Stimulated activated CD8-positive, alpha-beta memory T cell treated with anti-CD3 and anti-CD28 coated beads, Interleukin-7, amount 100 ng/mL, for 24 hours (primary cell): Measurements from ENCODE around the gene ZBTB7C.
A peak's percentile ranks its signal among the peaks of the same experiment; 100 is the strongest.

Experiments used
- DNase-seq: peaks from one replicate; pipeline ENCODE4 v3.0.0-alpha.2; 2020; ENCODE audit warnings: low read depth

Gene ZBTB7C

GRCh38 chr18:48020337-48021250 is 388.6 kb downstream of the ZBTB7C start:
- no peak for DNase-seq

DNA sequence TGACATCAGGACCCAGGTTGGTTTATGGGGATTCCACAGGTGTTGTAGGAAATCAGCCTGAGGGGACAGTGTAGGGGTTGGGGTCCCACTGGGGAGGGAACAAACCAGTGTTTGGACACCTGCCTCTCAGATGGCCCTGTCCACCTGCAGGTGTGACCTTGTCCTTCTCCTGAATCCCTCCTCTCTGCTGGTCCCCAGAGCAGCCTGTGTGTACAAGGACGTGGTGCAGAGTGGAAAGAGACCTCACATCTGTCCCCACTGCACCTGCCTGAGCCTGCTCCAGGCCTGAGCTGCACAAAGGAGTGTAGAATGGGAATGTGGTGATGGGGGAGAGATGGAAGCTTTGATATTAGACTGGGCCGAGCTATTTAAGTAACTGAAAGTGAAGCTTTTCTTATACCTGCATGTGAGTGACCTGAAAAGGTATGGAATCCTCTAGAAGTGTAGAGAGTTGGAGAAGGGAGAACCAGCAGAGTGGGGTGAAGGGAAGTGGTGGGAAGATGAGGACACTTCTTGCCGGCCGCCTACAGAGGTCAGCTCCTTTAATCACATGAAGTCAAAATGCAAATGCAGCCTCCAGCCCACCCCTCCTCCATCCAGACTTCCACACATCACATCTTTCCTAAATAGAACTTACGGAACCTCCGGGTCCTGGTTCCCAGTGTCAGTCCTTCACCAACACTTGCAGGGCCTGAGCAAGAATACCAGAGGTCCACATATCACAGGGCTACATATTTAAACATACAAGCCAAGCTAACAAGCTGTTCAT is 389.4 kb downstream of the ZBTB7C start:
- DNase-seq: no peak

- no peak for DNase-seq
Measured at GRCh38 chr18:48018851-48019250, 390.3 kb downstream of the ZBTB7C start.

DNA sequence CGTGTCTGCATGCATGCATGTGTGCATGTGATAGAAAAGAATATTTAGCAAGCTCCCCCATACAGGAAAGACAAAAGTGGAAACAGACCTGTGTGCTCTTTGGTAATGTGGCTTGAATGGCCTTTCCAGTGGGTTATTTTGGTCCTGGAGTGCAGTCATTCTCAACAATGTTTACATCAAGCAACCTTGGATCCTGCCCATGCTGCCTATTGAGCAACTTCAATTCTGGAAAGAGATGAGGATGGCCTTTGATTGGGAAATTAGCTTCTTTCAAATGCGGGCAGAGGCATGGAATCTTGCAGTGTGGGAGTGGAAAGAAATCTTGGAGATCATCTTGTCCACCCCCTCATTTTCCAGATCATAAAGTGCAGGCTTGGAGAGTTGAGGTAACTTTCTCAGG is 391.5 kb downstream of the ZBTB7C start:
- DNase-seq: no peak

DNA sequence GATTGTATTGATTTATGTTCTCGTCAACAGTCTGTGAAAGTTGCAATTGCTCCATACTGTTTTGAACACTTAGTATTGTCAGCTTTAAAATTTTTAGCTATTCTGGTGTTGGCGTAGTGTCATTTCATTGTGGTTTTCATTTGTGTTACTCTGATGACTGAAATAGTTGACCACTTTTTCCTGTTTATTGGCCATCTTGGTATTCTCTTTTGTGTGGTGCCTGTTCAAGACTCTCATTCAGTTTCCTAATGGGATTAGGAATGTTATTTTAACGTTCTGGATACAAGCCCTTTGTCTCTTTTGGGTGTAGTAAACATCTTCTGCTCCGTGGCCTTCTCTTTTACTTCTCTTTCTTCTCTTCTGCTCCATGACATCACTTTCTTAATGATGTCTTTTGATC is 396.0 kb downstream of the ZBTB7C start:
- DNase-seq: no peak

DNA sequence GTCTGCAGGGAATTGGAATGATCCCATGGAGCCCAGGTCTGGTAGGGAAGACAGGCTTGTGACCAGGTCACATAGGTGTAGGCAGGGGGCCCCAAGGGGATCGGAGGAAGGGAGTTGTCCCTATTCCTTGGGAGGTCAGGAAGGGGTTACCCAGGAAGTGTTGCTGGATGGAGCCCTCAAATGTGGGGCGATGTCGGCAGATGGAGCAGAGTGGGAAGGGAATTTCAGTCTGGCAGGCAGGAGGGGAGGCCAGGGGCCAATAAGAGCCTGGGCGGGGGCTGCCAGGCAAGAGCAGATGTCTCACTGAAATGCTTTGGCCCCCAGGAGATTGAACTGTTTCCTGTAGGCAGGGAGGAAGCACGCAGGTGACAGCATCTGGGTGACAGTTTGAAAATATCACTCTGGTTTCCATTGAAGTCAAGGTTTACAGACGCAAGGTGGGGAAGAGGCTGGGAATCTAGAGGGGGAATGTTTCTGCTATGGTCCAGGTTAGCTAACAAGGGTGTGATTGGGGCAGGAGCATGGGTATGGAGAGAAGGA is 397.2 kb downstream of the ZBTB7C start:
- DNase-seq: no peak

DNA sequence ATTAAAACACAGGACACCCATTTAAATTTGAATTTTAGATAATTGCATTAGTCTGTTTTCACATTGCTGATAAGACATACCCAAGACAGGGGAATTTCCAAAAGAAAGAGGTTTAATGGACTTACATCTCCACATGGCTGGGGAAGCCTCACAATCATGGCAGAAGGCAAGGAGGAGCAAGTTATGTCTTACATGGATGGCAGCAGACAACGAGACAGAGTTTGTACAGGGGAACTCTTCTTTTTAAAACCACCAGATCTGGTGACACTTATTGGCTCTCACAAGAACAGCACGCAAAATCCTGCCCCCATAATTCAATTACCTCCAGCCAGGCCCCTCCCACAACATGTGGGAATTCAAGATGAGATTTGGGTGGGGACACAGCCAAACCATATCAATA is 398.9 kb downstream of the ZBTB7C start:
- no peak for DNase-seq

DNA sequence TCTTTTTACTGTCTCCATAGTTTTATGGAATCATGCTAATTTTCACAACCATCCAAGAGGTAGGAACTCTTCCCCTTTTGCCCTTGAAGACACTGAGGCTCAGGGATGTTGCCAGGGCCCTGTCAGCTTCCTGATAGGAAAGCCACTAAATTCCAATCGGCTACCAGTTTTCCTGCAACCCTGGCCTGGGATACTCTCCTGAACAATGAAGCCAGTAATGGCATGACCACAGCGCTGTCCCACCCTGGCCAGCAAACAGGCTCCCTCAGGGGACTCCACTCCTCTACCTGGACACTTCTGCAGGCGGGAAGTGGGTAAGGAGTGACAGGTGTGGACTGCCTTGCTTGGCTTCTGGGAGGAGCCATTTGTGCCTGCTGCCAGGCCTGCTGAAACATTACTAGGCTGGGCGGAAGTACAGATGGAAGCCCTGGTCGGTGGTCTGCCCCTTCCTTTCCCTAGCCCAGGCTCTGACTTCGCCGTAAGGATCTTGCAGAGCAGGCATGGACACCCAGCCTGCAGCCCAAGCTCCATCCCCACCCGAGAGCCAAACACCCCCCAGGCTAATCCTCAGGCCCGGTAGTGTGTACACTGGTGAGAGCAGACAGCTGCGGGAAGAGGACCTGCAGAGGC is 400.0 kb downstream of the ZBTB7C start:
- no peak for DNase-seq

DNA sequence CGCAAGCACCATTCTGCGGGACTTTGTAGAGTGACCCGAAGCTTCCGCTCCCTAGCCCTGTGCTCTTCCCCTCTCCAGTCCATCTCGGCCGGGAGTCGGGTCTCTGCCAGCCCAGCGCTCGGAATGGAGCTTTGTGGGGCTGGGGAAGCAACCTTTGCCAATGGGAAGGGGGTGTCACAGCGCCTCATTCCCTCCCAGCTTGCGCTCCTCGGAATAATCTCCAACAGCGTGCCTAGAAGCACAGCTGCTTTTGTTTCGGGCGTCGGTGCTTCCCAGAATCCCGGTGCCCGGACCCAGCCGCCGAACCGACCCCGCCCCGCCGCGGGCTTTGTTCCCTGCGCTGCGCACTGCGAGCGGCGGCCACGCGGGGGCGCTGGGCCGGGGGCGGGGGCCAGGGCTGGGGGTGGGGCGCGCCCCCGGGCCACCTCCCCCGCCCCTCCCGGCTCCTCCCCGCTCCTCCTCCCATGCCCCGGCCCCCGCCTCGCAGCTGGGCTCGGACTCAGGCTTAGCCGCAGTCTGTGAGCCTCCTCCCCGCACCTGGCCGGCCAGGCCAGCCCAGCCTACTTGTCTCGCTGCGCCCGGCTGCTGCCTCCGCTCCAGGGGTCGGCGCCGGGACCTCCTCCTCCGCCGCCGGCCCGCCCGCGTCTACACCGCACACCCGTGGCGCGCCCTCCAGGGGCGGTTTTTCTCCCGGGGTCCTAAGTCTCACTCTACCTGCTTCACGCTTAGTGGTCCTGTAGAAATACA is 401.1 kb downstream of the ZBTB7C start:
- DNase-seq: peak; percentile 14

GRCh38 chr18:48007381-48007780 is 401.8 kb downstream of the ZBTB7C start:
- DNase-seq: no peak

- no peak for DNase-seq
Measured at GRCh38 chr18:48006415-48007175, 402.6 kb downstream of the ZBTB7C start.

DNA sequence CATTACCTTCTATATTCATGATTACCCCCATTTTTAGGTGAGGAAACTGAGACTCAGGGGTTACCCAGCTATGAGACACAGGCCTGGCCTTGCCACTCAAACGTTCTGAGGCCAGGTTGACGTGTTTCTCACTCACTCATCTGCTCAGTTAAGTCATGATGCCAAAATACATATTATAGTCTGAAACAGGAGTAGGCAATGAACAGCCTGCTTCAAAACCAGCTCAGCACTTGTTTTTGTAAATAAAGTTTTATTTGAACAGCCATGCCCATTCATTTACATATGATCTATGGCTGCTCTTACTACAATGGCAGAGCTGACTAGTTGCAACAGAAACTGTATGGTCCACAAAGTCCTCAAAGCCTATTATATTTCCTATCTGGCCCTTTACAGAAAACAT is 404.6 kb downstream of the ZBTB7C start:
- no peak for DNase-seq

- no peak for DNase-seq
Measured at GRCh38 chr18:48003426-48004349, 405.5 kb downstream of the ZBTB7C start.

GRCh38 chr18:48002933-48003365 is 406.2 kb downstream of the ZBTB7C start:
- no peak for DNase-seq

- DNase-seq: no peak
Measured at GRCh38 chr18:48000701-48001100, 408.5 kb downstream of the ZBTB7C start.

DNA sequence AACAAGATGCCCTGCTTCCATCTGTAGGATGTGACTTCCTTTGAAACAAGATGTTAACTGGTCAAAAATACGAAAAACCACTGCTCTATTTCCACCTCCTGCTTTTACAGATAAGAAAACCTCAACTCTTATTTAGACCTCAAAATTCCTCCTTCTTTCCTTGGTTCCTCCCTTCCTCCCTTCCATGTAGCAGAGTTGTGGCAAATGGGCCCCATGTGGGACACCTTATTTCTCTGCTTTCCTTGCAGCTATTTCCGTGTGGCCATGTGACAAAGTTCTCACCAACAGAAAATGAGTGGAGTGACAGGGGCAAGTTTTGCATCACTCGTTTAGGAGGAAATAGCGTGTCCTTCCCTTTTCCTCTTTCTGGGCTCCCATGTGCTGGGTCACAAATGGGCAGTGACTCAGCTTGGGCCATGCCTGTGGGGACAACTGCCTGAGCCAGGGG is 409.4 kb downstream of the ZBTB7C start:
- no peak for DNase-seq

- no peak for DNase-seq
Measured at GRCh38 chr18:47997338-47997780, 411.8 kb downstream of the ZBTB7C start.

DNA sequence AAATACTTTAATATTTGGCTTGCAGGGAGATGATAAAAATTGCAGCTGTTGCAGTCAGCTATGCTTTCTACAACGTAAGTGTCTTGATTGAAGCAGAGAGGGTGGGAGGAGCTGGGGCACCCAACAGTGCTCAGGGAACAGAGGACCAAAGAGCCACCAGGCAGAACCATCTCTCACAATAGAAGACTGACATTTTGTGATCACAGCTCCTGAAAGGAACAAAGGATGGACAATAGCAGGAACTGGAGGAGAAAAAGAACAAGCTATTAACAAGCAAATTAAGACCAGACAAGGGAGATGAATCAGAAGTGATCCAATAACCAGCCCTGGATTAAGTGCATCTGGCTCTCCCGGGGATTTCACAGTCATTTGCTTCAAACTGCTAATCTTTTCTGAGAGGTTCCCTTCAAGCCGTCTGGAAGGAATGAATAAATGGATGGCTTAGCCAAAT is 413.1 kb downstream of the ZBTB7C start:
- no peak for DNase-seq

- no peak for DNase-seq
Measured at GRCh38 chr18:47995654-47996053, 413.5 kb downstream of the ZBTB7C start.

DNA sequence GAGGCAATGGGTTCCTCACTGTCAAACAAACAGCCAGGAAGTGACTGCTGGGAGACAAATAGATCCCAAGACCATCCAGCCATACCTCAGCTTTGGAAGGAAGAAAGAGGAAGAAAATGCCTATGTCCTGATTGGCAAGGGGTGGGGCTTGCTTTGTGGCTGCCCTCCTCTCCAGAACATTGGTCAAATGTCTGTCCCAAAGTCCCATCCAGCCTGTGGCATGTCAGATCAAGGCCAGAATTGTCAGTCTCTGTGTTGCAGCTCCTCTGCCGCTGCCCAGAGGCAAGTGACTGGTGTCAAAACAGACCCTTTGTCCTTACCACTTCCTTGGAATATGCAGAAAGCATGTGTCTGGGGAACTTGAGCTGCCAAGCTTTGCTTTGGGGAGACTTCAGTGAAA is 415.8 kb downstream of the ZBTB7C start:
- no peak for DNase-seq
